GM13976 (cell line): Measurements from ENCODE around the gene PARP3.

Experiments used
- DNase-seq: peaks from one replicate; pipeline ENCODE4 v3.0.0; 2012; ENCODE audit warnings: low spot score
- CTCF ChIP-seq: IDR thresholded peaks from 2 replicates; pipeline ENCODE4 v1.5.1; 2012; ENCODE audit warnings: borderline replicate concordance, mild to moderate bottlenecking; ENCODE audit not compliant: insufficient read depth; ENCODE audit errors: extremely low read depth, missing control alignments, control extremely low read depth
- in situ Hi-C: fragments of 300-500 bp; cut with MboI; formaldehyde crosslinking; loops from one replicate; pipeline ENCODE4 v1.12.0; 2022; ENCODE audit warnings: low sequenced_read_pairs, mixed read lengths, inconsistent platforms; ENCODE audit not compliant: unreplicated experiment

Gene PARP3

GRCh38 chr3:51958603-51959521, 16.7 kb downstream of the PARP3 start:
- no peak for DNase-seq
- in situ Hi-C loops, result no loop called here
- no peak for TF ChIP-seq CTCF

DNA sequence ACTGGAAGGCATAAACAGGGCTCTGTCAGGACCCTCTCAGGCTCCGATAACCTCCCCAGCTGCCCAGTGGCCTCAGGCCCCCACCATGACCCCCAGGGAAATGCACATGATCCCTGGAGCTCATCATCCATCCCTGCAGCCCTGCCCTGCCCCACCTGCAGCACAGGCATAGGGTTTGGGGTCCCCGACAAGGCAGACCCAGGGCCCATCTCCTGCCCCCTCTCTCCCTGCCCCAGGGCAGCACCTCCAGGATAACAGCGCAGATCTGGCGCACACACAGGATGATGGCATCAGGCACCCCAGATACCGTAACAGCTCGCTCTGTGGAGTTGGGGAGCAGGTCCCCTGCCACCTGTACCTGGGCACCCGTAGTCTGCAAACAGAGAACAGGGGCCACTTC, 17.5 kb downstream of the PARP3 start:
- no peak for TF ChIP-seq CTCF
- in situ Hi-C loops, result no loop called here
- no peak for DNase-seq

- DNase-seq, result no peak
- TF ChIP-seq CTCF, result no peak
- in situ Hi-C loops, result no loop called here
Observed at GRCh38 chr3:51960386-51960785, 18.2 kb downstream of the PARP3 start.

GRCh38 chr3:51961011-51961410, 18.8 kb downstream of the PARP3 start:
- TF ChIP-seq CTCF, result no peak
- no peak for DNase-seq
- in situ Hi-C loops, result no loop called here

GRCh38 chr3:51961602-51962569, 19.7 kb downstream of the PARP3 start:
- in situ Hi-C loops, result no loop called here
- no peak for TF ChIP-seq CTCF
- DNase-seq, result no peak

- in situ Hi-C loops, result no loop called here
- no peak for DNase-seq
Observed at GRCh38 chr3:51962854-51963530, 20.8 kb downstream of the PARP3 start.

More at GRCh38 chr3:51962854-51963530, 20.8 kb downstream of the PARP3 start:
- no peak for TF ChIP-seq CTCF
